Endothelial cell of umbilical vein (primary cell): ENCODE measurements around the gene TRIM39. TPM values are rescaled to one million over a fixed set of nuclear protein-coding genes. Genes with fewer than 3 reads are reported as not detected.

ENCODE experiments used
- BruUV-seq: library from RNA; stranded (reverse); fragments of 400-500 nt; replicated peaks from 2 replicates; lab custom pipeline; 2021; lab: Mats Ljungman, UMichigan
- CTCF ChIA-PET: fragments of 300-600, 350-600 bp; sonication (Branson Sonifier 250); formaldehyde crosslinking; loops from one replicate; lab custom pipeline; 2021; ENCODE audit warnings: antibody characterized with exemption, inconsistent platforms; lab: Charles Lee
- POLR2A ChIA-PET: fragments of 300-600, 350-600 bp; sonication (Branson Sonifier 250); formaldehyde crosslinking; loops from one replicate; lab custom pipeline; 2021; ENCODE audit warnings: antibody characterized with exemption, inconsistent platforms; lab: Charles Lee
- DNase-seq: peaks from one replicate; pipeline ENCODE4 v3.0.0-alpha.2; 2011; ENCODE audit warnings: low read depth, low spot score
- FAIRE-seq: peaks from 2 replicates; lab custom pipeline; 2011; peaks lifted over from hg19 to GRCh38; lab: Jason Lieb, UNC
- H2AFZ ChIP-seq: 2 replicates; pipeline ENCODE4 v1.6.0; 2012; ENCODE audit warnings: low read depth, low read length, control low read depth, inconsistent platforms
- H3K27ac ChIP-seq: 2 replicates; pipeline ENCODE4 v1.5.1; 2011; ENCODE audit warnings: low read depth, mild to moderate bottlenecking, control low read depth, low read length, moderate library complexity; ENCODE audit not compliant: insufficient read depth
- H3K27me3 ChIP-seq, 2 experiments: 2 replicates each; pipeline versions ENCODE4 v1.6.0 to v1.6.1; 2011; ENCODE audit warnings: low read length in 2 of 2, mixed read lengths in 1 of 2; ENCODE audit not compliant: control insufficient read depth in 2 of 2, insufficient read depth in 2 of 2
- H3K36me3 ChIP-seq, 2 experiments: 2 replicates in 1 of 2; 3 replicates in 1 of 2; pipeline ENCODE4 v1.5.1; 2011; ENCODE audit warnings: low read length in 2 of 2, mild to moderate bottlenecking in 1 of 2, moderate library complexity in 1 of 2; ENCODE audit not compliant: control insufficient read depth in 2 of 2, insufficient read depth in 2 of 2; ENCODE audit errors: extremely low read depth in 1 of 2
- H3K4me1 ChIP-seq: 3 replicates; pipeline ENCODE4 v1.5.1; 2011; ENCODE audit warnings: mild to moderate bottlenecking, low read length; ENCODE audit not compliant: control insufficient read depth, insufficient read depth; ENCODE audit errors: extremely low read depth
- H3K4me2 ChIP-seq: 2 replicates; pipeline ENCODE4 v1.6.1; 2011; ENCODE audit warnings: low read length, control low read depth, mixed read lengths; ENCODE audit not compliant: insufficient read depth
- H3K4me3 ChIP-seq, 3 experiments: fragments of 200-600 bp in 1 of 3; sonication (generic), shearing (Covaris generic) in 1 of 3; replicated peaks in 1 of 3; 2 replicates each; pipeline ENCODE4 v1.5.1; 2011 to 2016; ENCODE audit warnings: control low read depth in 3 of 3, low read length in 3 of 3, mild to moderate bottlenecking in 2 of 3, inconsistent platforms in 1 of 3, low read depth in 1 of 3, moderate library complexity in 1 of 3; ENCODE audit not compliant: insufficient read depth in 1 of 3
- H3K79me2 ChIP-seq: 2 replicates; pipeline ENCODE4 v1.6.0; 2012; ENCODE audit warnings: low read length, inconsistent platforms; ENCODE audit not compliant: control insufficient read depth, insufficient read depth
- H3K9ac ChIP-seq: replicated peaks from 2 replicates; pipeline ENCODE3; 2011; ENCODE audit warnings: low read length, control low read depth; ENCODE audit not compliant: insufficient read depth; ENCODE audit errors: extremely low read depth
- H3K9me1 ChIP-seq: replicated peaks from 3 replicates; pipeline ENCODE4 v1.6.0; 2011; ENCODE audit warnings: mild to moderate bottlenecking, low read length; ENCODE audit not compliant: control insufficient read depth, insufficient read depth; ENCODE audit errors: extremely low read depth
- H3K9me3 ChIP-seq: replicated peaks from 2 replicates; pipeline ENCODE4 v1.5.1; 2012; ENCODE audit warnings: low read length, inconsistent platforms; ENCODE audit not compliant: control insufficient read depth, insufficient read depth
- H4K20me1 ChIP-seq: replicated peaks from 2 replicates; pipeline ENCODE3; 2011; ENCODE audit warnings: mild to moderate bottlenecking, low read length; ENCODE audit not compliant: control insufficient read depth, insufficient read depth; ENCODE audit errors: extremely low read depth
- EZH2 ChIP-seq: IDR thresholded peaks from 2 replicates; pipeline ENCODE4 v1.6.1; 2012; ENCODE audit warnings: borderline replicate concordance, low read depth, mild to moderate bottlenecking, moderate library complexity, low read length, inconsistent platforms; ENCODE audit not compliant: severe bottlenecking
- FOS ChIP-seq: IDR thresholded peaks from 2 replicates; pipeline ENCODE4 v1.6.1; 2011; ENCODE audit warnings: mild to moderate bottlenecking, low read length, moderate library complexity, borderline replicate concordance; ENCODE audit not compliant: insufficient read depth
- GATA2 ChIP-seq: IDR thresholded peaks from 2 replicates; pipeline ENCODE4 v1.7.0; 2011; ENCODE audit warnings: low read depth, mild to moderate bottlenecking, moderate library complexity, mixed read lengths, low read length; ENCODE audit not compliant: insufficient read length, insufficient read depth
- JUN ChIP-seq: IDR thresholded peaks from 2 replicates; pipeline ENCODE4 v1.6.1; 2011; ENCODE audit warnings: borderline replicate concordance, low read depth; ENCODE audit not compliant: insufficient read length, insufficient read depth
- MAX ChIP-seq: IDR thresholded peaks from 2 replicates; pipeline ENCODE4 v1.6.1; 2011; ENCODE audit not compliant: insufficient read depth, insufficient read length
- MYC ChIP-seq: IDR thresholded peaks from one replicate; pipeline ENCODE4 v1.6.1; 2011; ENCODE audit warnings: mild to moderate bottlenecking, low read depth, low read length
- POLR2A ChIP-seq: IDR thresholded peaks from 2 replicates; pipeline ENCODE4 v1.6.1; 2012; ENCODE audit warnings: low read depth, mild to moderate bottlenecking, control low read depth, low read length
- POLR2AphosphoS5 ChIP-seq: IDR thresholded peaks from 2 replicates; pipeline ENCODE4 v1.6.1; 2012; ENCODE audit warnings: low read depth, mild to moderate bottlenecking, control low read depth, low read length, moderate library complexity; ENCODE audit not compliant: insufficient read depth
- dilution Hi-C: fragments of 300-500 bp; cut with MboI; formaldehyde crosslinking; loops from one replicate; pipeline ENCODE4 v1.15.0; 2019; ENCODE audit warnings: low sequenced_read_pairs; ENCODE audit not compliant: extremely low pct_ligation_motif_present
- intact Hi-C: fragments of 100-400 bp; cut with micrococcal nuclease; formaldehyde crosslinking; loops from one replicate; pipeline ENCODE4 v1.10.0; 2022
- polyA plus RNA-seq, 4 experiments: library from polyadenylated mRNA; depleted of rRNA in 3 of 4; stranded (reverse) in 3 of 4; unstranded in 1 of 4; fragments of >200 nt; gene quantifications; 2 replicates each; pipeline versions ENCODE4 v1.2.1 to v1.2.3, GENCODE V29; 2011 to 2012; ENCODE audit warnings: missing spikeins in 1 of 4
- total RNA-seq: library from RNA; stranded (reverse); gene quantifications from 2 replicates; pipeline ENCODE4 v1.2.3, GENCODE V29; 2021
- TF ChIP-seq, protein P1 (sequence below), 2 donors: IDR thresholded peaks; 1 replicate in 1 of 2; 2 replicates in 1 of 2; pipeline ENCODE4 v1.5.1; 2011; ENCODE audit warnings: low read length in 2 of 2, mild to moderate bottlenecking in 2 of 2, moderate library complexity in 2 of 2, control low read depth in 1 of 2, inconsistent platforms in 1 of 2, low read depth in 1 of 2; ENCODE audit not compliant: insufficient read depth in 1 of 2; ENCODE audit errors: extremely low read depth in 1 of 2

Gene TRIM39
- total and polyA plus RNA-seq, 2 donors (not counting 3 experiments of a cell fraction or from before 2014, with no cell fraction given), result 5.6 to 13.1 TPM

GRCh38 chr6:30350524-30350923 is 23.8 kb downstream of the TRIM39 start:
- H3K9me1 ChIP-seq, result no peaks in the 10 kb centered on the region
- H3K9me3 ChIP-seq, result no peaks in the 10 kb centered on the region
- no peak overlapping the region for H2AFZ ChIP-seq
- H3K27ac ChIP-seq, result no peak overlapping the region
- ChIA-PET POLR2A (no interaction called here), CTCF (no interaction called here)
- intact Hi-C loops, result no loop called here
- TF ChIP-seq POLR2A (no peak), FOS (no peak), POLR2AphosphoS5 (no peak), JUN (no peak), GATA2 (no peak), MAX (no peak), MYC (no peak), EZH2 (no peak)
- TF ChIP-seq, protein P1, sequence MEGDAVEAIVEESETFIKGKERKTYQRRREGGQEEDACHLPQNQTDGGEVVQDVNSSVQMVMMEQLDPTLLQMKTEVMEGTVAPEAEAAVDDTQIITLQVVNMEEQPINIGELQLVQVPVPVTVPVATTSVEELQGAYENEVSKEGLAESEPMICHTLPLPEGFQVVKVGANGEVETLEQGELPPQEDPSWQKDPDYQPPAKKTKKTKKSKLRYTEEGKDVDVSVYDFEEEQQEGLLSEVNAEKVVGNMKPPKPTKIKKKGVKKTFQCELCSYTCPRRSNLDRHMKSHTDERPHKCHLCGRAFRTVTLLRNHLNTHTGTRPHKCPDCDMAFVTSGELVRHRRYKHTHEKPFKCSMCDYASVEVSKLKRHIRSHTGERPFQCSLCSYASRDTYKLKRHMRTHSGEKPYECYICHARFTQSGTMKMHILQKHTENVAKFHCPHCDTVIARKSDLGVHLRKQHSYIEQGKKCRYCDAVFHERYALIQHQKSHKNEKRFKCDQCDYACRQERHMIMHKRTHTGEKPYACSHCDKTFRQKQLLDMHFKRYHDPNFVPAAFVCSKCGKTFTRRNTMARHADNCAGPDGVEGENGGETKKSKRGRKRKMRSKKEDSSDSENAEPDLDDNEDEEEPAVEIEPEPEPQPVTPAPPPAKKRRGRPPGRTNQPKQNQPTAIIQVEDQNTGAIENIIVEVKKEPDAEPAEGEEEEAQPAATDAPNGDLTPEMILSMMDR (IDR thresholded peaks at IDR 0.05; ENCODE audit: extremely low read depth in 1 of 2, insufficient read depth in 1 of 2, low read depth in 1 of 2, low read length in 2 of 2), result no peak
- H3K4me1 ChIP-seq, result peaks cover 5% of the 10 kb centered on the region
- H3K4me2 ChIP-seq, result no peak overlapping the region
- H3K4me3 ChIP-seq, result no peak overlapping the region
- BruUV-seq, result no TSS peak
- FAIRE-seq (no peak), DNase-seq (no peak)
- no peaks in the 10 kb centered on the region for H3K79me2 ChIP-seq
- no peak overlapping the region for H3K9ac ChIP-seq
- dilution Hi-C loops, result no loop called here
- H3K27me3 ChIP-seq, result peaks cover 9 to 18% of the 10 kb centered on the region in 2 experiments
- H3K36me3 ChIP-seq, result no peaks in the 10 kb centered on the region
- no peaks in the 10 kb centered on the region for H4K20me1 ChIP-seq
